Heart right ventricle (tissue), 16 donors: ENCODE results near the gene ANO4. TPM values are rescaled to one million over a fixed set of nuclear protein-coding genes. Genes with fewer than 3 reads are reported as not detected.

Source experiments
- ATAC-seq, 8 donors: fragments of 200-7000 bp; cut with Tn5 transposase; one replicate each; pipeline ENCODE4 v1.9.1; 2020; ENCODE audit warnings: mild to moderate bottlenecking in 8 of 8, moderate library complexity in 8 of 8, moderate number of reproducible peaks in 1 of 8
- DNase-seq, 2 donors: peaks; one replicate each; pipeline ENCODE4 v3.0.0-alpha.2; 2020
- H3K27ac ChIP-seq, 10 donors: fragments of 200-600 bp; sonication (generic) in 2 of 10; one replicate each; pipeline versions ENCODE4 v1.5.0 to v1.8.0; 2020 to 2022; ENCODE audit warnings: mild to moderate bottlenecking in 3 of 10
- H3K27me3 ChIP-seq, 7 donors: fragments of 200-600 bp; one replicate each; pipeline ENCODE4 v1.8.0; 2021 to 2022; ENCODE audit warnings: mild to moderate bottlenecking in 2 of 7
- H3K36me3 ChIP-seq, 9 donors: fragments of 200-600 bp; sonication (generic) in 1 of 9; one replicate each; pipeline versions ENCODE4 v1.5.0 to v1.8.0; 2020 to 2022; ENCODE audit warnings: mild to moderate bottlenecking in 2 of 9
- H3K4me1 ChIP-seq, 9 donors: fragments of 200-600 bp; sonication (generic) in 1 of 9; one replicate each; pipeline versions ENCODE4 v1.5.0 to v1.8.0; 2020 to 2022; ENCODE audit warnings: mild to moderate bottlenecking in 4 of 9
- H3K4me3 ChIP-seq, 10 donors: fragments of 200-600 bp; sonication (generic) in 2 of 10; one replicate each; pipeline versions ENCODE4 v1.5.0 to v1.8.0; 2020 to 2022; ENCODE audit warnings: mild to moderate bottlenecking in 7 of 10, moderate library complexity in 2 of 10
- H3K9me3 ChIP-seq, 11 donors: fragments of 200-600 bp in 10 of 11; sonication (generic) in 2 of 11; one replicate each; pipeline versions ENCODE4 v1.5.0 to v1.8.0; 2013 to 2022; ENCODE audit warnings: mild to moderate bottlenecking in 2 of 11, control low read depth in 1 of 11, moderate library complexity in 1 of 11
- WGBS, 2 donors: extraction: QIAGEN DNeasy Blood & Tissue Kit; methylation state at CpG; one replicate each; pipeline ENCODE4 v1.1.7; 2013; ENCODE audit warnings: inconsistent platforms in 1 of 2; 5-methylcytosine and 5-hydroxymethylcytosine counted together
- intact Hi-C, 10 donors: fragments of 100-400 bp; cut with DNase I; formaldehyde crosslinking; loops; one replicate each; pipeline versions ENCODE4 v1.11.1 to v1.14.2; 2022
- polyA plus RNA-seq, 2 donors: library from polyadenylated mRNA; stranded (reverse); fragments of 200-250 nt; gene quantifications; one replicate each; pipeline ENCODE4 v1.2.3, GENCODE V29; 2013
- total RNA-seq, 10 donors: library from RNA; stranded (reverse); fragmentation: NEBNext Ultra II Directional in 3 of 10; extraction: Animal tissue kit (Norgen Biotek cat#: 25700) in 3 of 10; gene quantifications; one replicate each; pipeline versions ENCODE4 v1.2.1 to v1.2.4, GENCODE V29; 2021 to 2023
- TF ChIP-seq, protein P1 (sequence below), 9 donors: fragments of 200-600 bp; sonication (generic) in 2 of 9; IDR thresholded peaks; one replicate each; pipeline versions ENCODE4 v1.5.0 to v1.8.0; 2021 to 2022; ENCODE audit warnings: antibody characterized with exemption in 9 of 9, mild to moderate bottlenecking in 5 of 9, moderate library complexity in 1 of 9
- donor health status: Arrhythmogenic right ventricular cardiomyopathy.
- donor health status: ischemic (EF 13 %, LVEDD 7.1; RV severe dilation, severe dysfunction).
- donor health status: healthy with polysubstance abuse.
- donor health status: DM: no; HTN: yes; CAD: no.
- donor health status: DM: no; HTN: no; CAD: no.
- donor health status: ischemic (EF 25% LVEDD 6.9; RV normal size, moderate dysfunction).
- donor health status: ischemic (EF 25% LVEDD 5.7; RV mildly dilated, moderate dysfunction).
- donor health status: healthy.
- donor health status: DM: yes; HTN: yes; CAD: no.
- donor health status: Ischemic cardiomyopathy.
- donor health status: ischemic (EF 35%, LVEDD 5.7; RV mildly dilated, moderate dysfunction).
- donor health status: nonischemic (EF 11% LVEDD 7.7; RV severe dilation, severe dysfunction).
- donor health status: DM: yes; HTN: yes; CAD: no.
- donor health status: PGD.
- donor health status: ischemic (EF 29% LVEDD 5.4; RV normal size, mild dysfunction).
- donor health status: nonischemic (EF 23%, LVEDD 6.1; RV moderate dilation, normal function).

The ANO4 gene
- total and polyA plus RNA-seq, 12 donors: 0.08 to 0.45 (median 0.19) TPM; not detected in 5

DNA sequence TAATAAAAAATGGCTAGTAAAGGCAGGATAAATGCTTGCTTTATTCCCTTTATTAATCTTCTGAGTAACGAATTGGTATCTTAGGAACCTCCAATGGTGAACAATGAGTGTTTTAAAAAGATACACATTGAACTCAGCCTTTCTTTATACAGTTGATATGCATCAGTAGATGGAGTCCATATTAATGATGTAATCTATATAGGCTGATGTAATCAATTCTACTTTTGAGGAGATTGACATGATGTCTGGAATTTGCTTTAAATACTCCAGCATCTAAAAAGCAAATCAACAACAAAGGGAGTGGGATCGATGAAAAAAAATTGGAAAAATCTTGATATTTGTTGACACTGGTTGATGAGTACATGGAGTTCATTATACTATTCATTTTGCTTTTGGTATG is 106.2 kb downstream of the ANO4 start:
- Histone ChIP-seq H3K4me1 (no peaks in the 10 kb centered on the region), H3K27ac (no peak overlapping the region), H3K4me3 (no peak overlapping the region), H3K9me3 (no peaks in the 10 kb centered on the region), H3K27me3 (no peaks in the 10 kb centered on the region), H3K36me3 (no peaks in the 10 kb centered on the region)
- DNase-seq: no peak
- WGBS, 2 donors: 76 to 82% methylated on average over 2 of the region's 2 CpGs
- TF ChIP-seq, protein P1, sequence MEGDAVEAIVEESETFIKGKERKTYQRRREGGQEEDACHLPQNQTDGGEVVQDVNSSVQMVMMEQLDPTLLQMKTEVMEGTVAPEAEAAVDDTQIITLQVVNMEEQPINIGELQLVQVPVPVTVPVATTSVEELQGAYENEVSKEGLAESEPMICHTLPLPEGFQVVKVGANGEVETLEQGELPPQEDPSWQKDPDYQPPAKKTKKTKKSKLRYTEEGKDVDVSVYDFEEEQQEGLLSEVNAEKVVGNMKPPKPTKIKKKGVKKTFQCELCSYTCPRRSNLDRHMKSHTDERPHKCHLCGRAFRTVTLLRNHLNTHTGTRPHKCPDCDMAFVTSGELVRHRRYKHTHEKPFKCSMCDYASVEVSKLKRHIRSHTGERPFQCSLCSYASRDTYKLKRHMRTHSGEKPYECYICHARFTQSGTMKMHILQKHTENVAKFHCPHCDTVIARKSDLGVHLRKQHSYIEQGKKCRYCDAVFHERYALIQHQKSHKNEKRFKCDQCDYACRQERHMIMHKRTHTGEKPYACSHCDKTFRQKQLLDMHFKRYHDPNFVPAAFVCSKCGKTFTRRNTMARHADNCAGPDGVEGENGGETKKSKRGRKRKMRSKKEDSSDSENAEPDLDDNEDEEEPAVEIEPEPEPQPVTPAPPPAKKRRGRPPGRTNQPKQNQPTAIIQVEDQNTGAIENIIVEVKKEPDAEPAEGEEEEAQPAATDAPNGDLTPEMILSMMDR (IDR thresholded peaks at IDR 0.05): no peak
- ATAC-seq: no peak
- intact Hi-C loops: no loop called here

DNA sequence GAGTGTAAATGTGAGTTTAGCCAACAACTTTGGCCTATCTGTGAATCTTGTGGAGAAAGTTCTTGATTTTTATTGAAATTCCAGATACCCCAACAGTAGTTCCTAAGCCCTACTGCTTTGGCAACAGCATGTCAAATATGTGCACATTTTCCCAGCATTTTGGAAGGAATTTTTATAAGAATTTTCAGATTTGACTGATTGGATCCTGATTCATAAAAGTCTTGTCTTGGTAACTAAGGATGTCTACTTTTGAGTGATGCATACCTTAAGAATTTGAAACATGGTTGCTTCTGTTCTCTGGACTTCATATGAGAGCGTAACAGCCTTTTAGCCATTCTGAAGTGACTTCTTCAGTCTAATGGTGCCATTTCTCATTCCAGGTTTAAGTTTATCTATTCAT is 106.7 kb downstream of the ANO4 start:
- Histone ChIP-seq H3K27me3 (no peaks in the 10 kb centered on the region), H3K9me3 (no peaks in the 10 kb centered on the region), H3K27ac (no peak overlapping the region), H3K4me1 (no peaks in the 10 kb centered on the region), H3K36me3 (no peaks in the 10 kb centered on the region), H3K4me3 (no peak overlapping the region)
- TF ChIP-seq, protein P1 (IDR thresholded peaks at IDR 0.05): no peak
- whole genome bisulfite sequencing, 2 donors: 86 to 93% methylated on average over 1 of the region's 1 CpG
- intact Hi-C loops: no loop called here
- DNase-seq: no peak
- no peak for ATAC-seq

DNA sequence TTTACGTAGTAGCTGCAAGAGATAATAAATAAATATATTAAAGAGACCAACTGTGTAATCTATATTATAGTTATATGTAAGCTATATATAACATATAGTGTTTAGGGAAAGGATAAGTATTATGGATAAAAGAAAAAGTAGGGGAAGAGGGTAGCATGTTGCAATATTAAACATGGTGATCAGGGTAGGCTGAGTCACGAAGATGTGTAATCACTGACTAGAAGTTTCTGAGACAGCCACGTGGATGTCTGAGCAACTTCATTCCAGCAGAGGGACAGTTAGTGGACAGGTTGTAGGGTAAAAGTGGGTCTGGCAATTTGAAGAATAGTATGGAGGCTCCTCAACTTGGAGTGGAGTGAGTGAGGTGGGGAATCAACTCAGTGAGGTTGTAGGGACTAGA is 109.7 kb downstream of the ANO4 start:
- Histone ChIP-seq H3K36me3 (no peaks in the 10 kb centered on the region), H3K4me1 (no peaks in the 10 kb centered on the region), H3K27ac (no peak overlapping the region), H3K9me3 (no peaks in the 10 kb centered on the region), H3K27me3 (no peaks in the 10 kb centered on the region), H3K4me3 (no peak overlapping the region)
- intact Hi-C loops: no loop called here
- WGBS, 2 donors: 72 to 76% methylated on average over 3 of the region's 3 CpGs
- TF ChIP-seq, protein P1 (IDR thresholded peaks at IDR 0.05): no peak
- DNase-seq (no peak), ATAC-seq (no peak)

DNA sequence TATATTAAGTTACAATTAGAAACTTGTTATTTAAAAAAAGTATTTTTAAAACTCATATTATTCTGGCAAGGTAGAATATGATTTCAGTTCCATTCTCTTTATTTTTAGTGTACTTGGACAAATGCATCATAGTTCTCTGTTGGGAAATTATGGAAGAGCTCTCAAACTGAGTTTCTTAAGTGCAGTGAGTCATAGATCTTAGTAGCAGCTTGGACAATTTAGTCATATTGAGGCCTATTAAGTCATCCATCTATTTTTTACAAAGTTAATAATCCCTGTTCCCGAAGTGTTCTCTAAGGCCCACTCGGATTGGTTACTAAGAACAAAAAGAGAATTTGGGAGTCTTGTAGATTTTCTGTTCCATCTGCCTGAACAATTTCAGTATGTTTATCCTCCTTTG is 113.9 kb downstream of the ANO4 start:
- Histone ChIP-seq H3K9me3 (no peaks in the 10 kb centered on the region), H3K36me3 (no peaks in the 10 kb centered on the region), H3K27ac (no peak overlapping the region), H3K27me3 (no peaks in the 10 kb centered on the region), H3K4me1 (no peaks in the 10 kb centered on the region), H3K4me3 (no peak overlapping the region)
- 74 to 81% methylated on average over 2 of the region's 2 CpGs for WGBS, 2 donors
- DNase-seq: no peak
- ATAC-seq: peak in 1 of 8 donors; percentile 63
- TF ChIP-seq, protein P1 (IDR thresholded peaks at IDR 0.05): no peak
- intact Hi-C loops: no loop called here
